ENCODE measurements around the gene ERC1. TPM values are rescaled to one million over a fixed set of nuclear protein-coding genes. Genes with fewer than 3 reads are reported as not detected.

Gene ERC1
- total and polyA plus RNA-seq, 2 donors (not counting 3 experiments of a cell fraction or from before 2014, with no cell fraction given): 11.7 to 66.1 TPM

DNA sequence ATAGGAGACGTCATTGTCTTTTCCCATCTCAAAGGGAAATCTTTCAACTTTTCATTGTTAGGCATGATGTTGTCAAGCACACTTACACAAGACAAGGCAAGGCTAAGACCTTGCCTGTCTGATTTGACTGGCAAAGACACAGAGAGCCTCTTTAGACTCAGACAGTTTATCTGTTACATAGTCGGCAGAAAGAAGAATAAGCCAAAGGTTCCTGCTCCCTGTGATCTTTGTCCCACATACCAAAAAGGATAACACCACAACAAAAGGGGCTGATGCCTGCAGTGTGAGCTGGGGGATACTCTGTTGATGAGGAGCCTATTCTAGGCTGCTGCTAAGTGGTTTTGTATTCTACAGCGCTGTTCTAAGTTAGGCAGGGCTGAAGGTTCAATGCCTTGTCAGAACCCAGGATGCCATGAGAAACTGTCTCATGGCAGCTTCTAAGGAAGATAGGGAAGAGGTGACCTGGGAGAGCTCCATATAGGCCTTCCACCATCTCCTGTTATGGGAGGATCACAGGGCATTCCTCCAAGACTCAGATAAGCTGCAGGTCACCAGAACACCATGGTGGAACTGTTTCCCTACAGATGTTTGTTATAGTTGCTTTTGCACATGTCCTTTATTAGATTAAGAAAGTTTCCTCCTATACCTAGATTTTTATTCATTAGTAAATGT, 12.7 kb downstream of the ERC1 start:
- ChIA-PET POLR2A (no interaction called here), CTCF (interaction anchor here (0.7 to 1.5 kb wide), 4 partner anchors 9 to 74 kb away, joined by 3 to 4 read pairs (median 3); no protein-coding TSS in a partner anchor)
- Histone ChIP-seq H3K9ac (replicated peaks; ENCODE audit: extremely low read depth, insufficient read depth, low read length) (no peak overlapping the region), H3K4me1 (ENCODE audit: control insufficient read depth, extremely low read depth, insufficient read depth, low read length) (no peaks in the 10 kb centered on the region), H3K9me3 (replicated peaks; ENCODE audit: control insufficient read depth, insufficient read depth, low read length) (no peaks in the 10 kb centered on the region), H3K27me3 (ENCODE audit: control insufficient read depth in 2 of 2, insufficient read depth in 2 of 2, low read length in 2 of 2) (no peaks in the 10 kb centered on the region), H3K27ac (ENCODE audit: insufficient read depth, low read depth, low read length) (no peak overlapping the region), H3K4me3 (replicated peaks in 1 of 3; ENCODE audit: insufficient read depth in 1 of 3, low read depth in 1 of 3, low read length in 3 of 3) (no peak overlapping the region), H4K20me1 (replicated peaks; ENCODE audit: control insufficient read depth, extremely low read depth, insufficient read depth, low read length) (no peaks in the 10 kb centered on the region), H3K79me2 (ENCODE audit: control insufficient read depth, insufficient read depth, low read length) (peaks cover 22% of the 10 kb centered on the region), H3K36me3 (ENCODE audit: control insufficient read depth in 2 of 2, extremely low read depth in 1 of 2, insufficient read depth in 2 of 2, low read length in 2 of 2) (no peaks in the 10 kb centered on the region), H2AFZ (ENCODE audit: low read depth, low read length) (no peak overlapping the region), H3K4me2 (ENCODE audit: insufficient read depth, low read length) (no peak overlapping the region), H3K9me1 (replicated peaks; ENCODE audit: control insufficient read depth, extremely low read depth, insufficient read depth, low read length) (no peaks in the 10 kb centered on the region)
- no TSS peak for BruUV-seq (replicated peaks)
- dilution Hi-C loops (cut with MboI; ENCODE audit: extremely low pct_ligation_motif_present, low sequenced_read_pairs): no loop called here
- intact Hi-C loops (cut with micrococcal nuclease): no loop called here
- TF ChIP-seq POLR2AphosphoS5 (IDR thresholded peaks at IDR 0.05; ENCODE audit: insufficient read depth, low read depth, low read length): no peak
- no peak for TF ChIP-seq EZH2 (IDR thresholded peaks at IDR 0.05; ENCODE audit: borderline replicate concordance, low read depth, low read length, severe bottlenecking)
- no peak for TF ChIP-seq GATA2 (IDR thresholded peaks at IDR 0.05; ENCODE audit: insufficient read depth, insufficient read length, low read depth, low read length)
- no peak for TF ChIP-seq FOS (IDR thresholded peaks at IDR 0.05; ENCODE audit: borderline replicate concordance, insufficient read depth, low read length)
- no peak for TF ChIP-seq POLR2A (IDR thresholded peaks at IDR 0.05; ENCODE audit: low read depth, low read length)
- no peak for TF ChIP-seq MYC (IDR thresholded peaks at IDR 0.05; ENCODE audit: low read depth, low read length)
- TF ChIP-seq, protein P1, sequence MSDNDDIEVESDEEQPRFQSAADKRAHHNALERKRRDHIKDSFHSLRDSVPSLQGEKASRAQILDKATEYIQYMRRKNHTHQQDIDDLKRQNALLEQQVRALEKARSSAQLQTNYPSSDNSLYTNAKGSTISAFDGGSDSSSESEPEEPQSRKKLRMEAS (IDR thresholded peaks at IDR 0.05; ENCODE audit: insufficient read depth, insufficient read length): no peak
- TF ChIP-seq, protein P2, sequence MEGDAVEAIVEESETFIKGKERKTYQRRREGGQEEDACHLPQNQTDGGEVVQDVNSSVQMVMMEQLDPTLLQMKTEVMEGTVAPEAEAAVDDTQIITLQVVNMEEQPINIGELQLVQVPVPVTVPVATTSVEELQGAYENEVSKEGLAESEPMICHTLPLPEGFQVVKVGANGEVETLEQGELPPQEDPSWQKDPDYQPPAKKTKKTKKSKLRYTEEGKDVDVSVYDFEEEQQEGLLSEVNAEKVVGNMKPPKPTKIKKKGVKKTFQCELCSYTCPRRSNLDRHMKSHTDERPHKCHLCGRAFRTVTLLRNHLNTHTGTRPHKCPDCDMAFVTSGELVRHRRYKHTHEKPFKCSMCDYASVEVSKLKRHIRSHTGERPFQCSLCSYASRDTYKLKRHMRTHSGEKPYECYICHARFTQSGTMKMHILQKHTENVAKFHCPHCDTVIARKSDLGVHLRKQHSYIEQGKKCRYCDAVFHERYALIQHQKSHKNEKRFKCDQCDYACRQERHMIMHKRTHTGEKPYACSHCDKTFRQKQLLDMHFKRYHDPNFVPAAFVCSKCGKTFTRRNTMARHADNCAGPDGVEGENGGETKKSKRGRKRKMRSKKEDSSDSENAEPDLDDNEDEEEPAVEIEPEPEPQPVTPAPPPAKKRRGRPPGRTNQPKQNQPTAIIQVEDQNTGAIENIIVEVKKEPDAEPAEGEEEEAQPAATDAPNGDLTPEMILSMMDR (IDR thresholded peaks at IDR 0.05; ENCODE audit: extremely low read depth in 1 of 2, insufficient read depth in 1 of 2, low read depth in 1 of 2, low read length in 2 of 2): no peak
- TF ChIP-seq JUN (IDR thresholded peaks at IDR 0.05; ENCODE audit: borderline replicate concordance, insufficient read depth, insufficient read length, low read depth): no peak
- DNase-seq (ENCODE audit: low read depth, low spot score): no peak
- no peak for FAIRE-seq
